ENCODE data around the gene SLC12A7. TPM values are rescaled to one million over a fixed set of nuclear protein-coding genes. Genes with fewer than 3 reads are reported as not detected.

Gene SLC12A7
- total RNA-seq, 1 experiment from 2014 or later = 30.8 TPM

GRCh38 chr5:1057485-1058082 lies 54.3 kb downstream of the SLC12A7 start:
- Histone ChIP-seq H3K18ac (ENCODE audit: insufficient read length, low read depth, low read length) (no peak overlapping the region), H3K4ac (ENCODE audit: low read depth, low read length) (no peak overlapping the region), H3K79me1 (ENCODE audit: insufficient read depth, low read depth, low read length, poor library complexity, severe bottlenecking) (no peaks in the 10 kb centered on the region), H3K79me2 (ENCODE audit: insufficient read depth, low read length) (no peaks in the 10 kb centered on the region), H2BK12ac (ENCODE audit: insufficient read length, low read depth, low read length) (no peak overlapping the region), H2BK15ac (ENCODE audit: low read depth, low read length) (no peak overlapping the region), H2AFZ (ENCODE audit: low read length) (no peak overlapping the region), H3K23me2 (ENCODE audit: insufficient read length, low read depth, low read length, poor library complexity, severe bottlenecking) (no peaks in the 10 kb centered on the region), H3K9me3 (ENCODE audit: control insufficient read depth, low read depth, low read length) (no peaks in the 10 kb centered on the region), H3K14ac (ENCODE audit: insufficient read depth, low read length) (no peak overlapping the region), H3T11ph (ENCODE audit: low read length) (no peak overlapping the region), H4K91ac (ENCODE audit: insufficient read length, low read depth, low read length) (no peak overlapping the region), H4K5ac (ENCODE audit: insufficient read length, low read depth, low read length) (no peak overlapping the region), H4K8ac (replicated peaks; ENCODE audit: insufficient read length, low read depth, low read length) (no peak overlapping the region), H3K4me1 (ENCODE audit: insufficient read depth, low read length) (no peaks in the 10 kb centered on the region), H4K20me1 (ENCODE audit: control insufficient read depth, insufficient read depth, insufficient read length) (no peaks in the 10 kb centered on the region), H2AK5ac (ENCODE audit: insufficient read length, low read length) (no peak overlapping the region), H2BK120ac (ENCODE audit: low read depth, low read length, poor library complexity, severe bottlenecking) (no peak overlapping the region), H2BK5ac (ENCODE audit: insufficient read length, low read length) (no peak overlapping the region), H3K4me2 (ENCODE audit: insufficient read depth, insufficient read length, low read length) (no peak overlapping the region), H3K56ac (ENCODE audit: insufficient read length, low read depth, low read length) (no peak overlapping the region), H3K27ac (ENCODE audit: insufficient read length, low read depth, low read length) (no peak overlapping the region), H3K27me3 (ENCODE audit: insufficient read depth, low read length) (no peaks in the 10 kb centered on the region), H3K9ac (ENCODE audit: extremely low read depth, insufficient read length, low read length) (no peak overlapping the region), H2BK20ac (ENCODE audit: low read depth, low read length, poor library complexity, severe bottlenecking) (no peak overlapping the region), H3K23ac (ENCODE audit: insufficient read length, low read depth, low read length) (no peak overlapping the region)
- H3K4me1 Mint-ChIP-seq = no peaks in the 10 kb centered on the region
- H3K9me3 Mint-ChIP-seq = no peaks in the 10 kb centered on the region
- H3K36me3 Mint-ChIP-seq (ENCODE audit: insufficient read depth in 1 of 3, low read depth in 3 of 3) = peaks cover 9 to 39% (median 30%) of the 10 kb centered on the region in 3 experiments
- no peaks in the 10 kb centered on the region for H3K27me3 Mint-ChIP-seq (ENCODE audit: low read depth)
- no peak for DNase-seq
- TF ChIP-seq CTCF (conservative IDR thresholded peaks at IDR 0.05) = no peak
- WGBS (ENCODE audit: extremely low coverage, insufficient read length, low lambda C conversion rate) = no CpG with 5 or more reads among the region's 36 CpGs
- H3K4me3 Mint-ChIP-seq = no peak overlapping the region
- H3K27ac Mint-ChIP-seq = no peak overlapping the region

Measured in H9 (cell line).